Spleen (tissue), 11 donors: ENCODE results near the gene GUCA2B. TPM values are rescaled to one million over a fixed set of nuclear protein-coding genes. Genes with fewer than 3 reads are reported as not detected.

Experiments used
- DNase-seq: peaks from one replicate; pipeline ENCODE4 v3.0.0-alpha.2; 2020
- H3K27ac ChIP-seq, 8 donors: fragments of 200-600 bp; sonication (generic) in 7 of 8; 1 replicate in 4 of 8; 2 replicates in 4 of 8; pipeline versions ENCODE4 v1.5.0 to v1.8.0; 2016 to 2021; ENCODE audit warnings: inconsistent platforms in 4 of 8, mild to moderate bottlenecking in 4 of 8, moderate library complexity in 1 of 8
- H3K27me3 ChIP-seq, 7 donors: fragments of 200-600 bp; sonication (generic) in 6 of 7; replicated peaks in 1 of 7; 1 replicate in 4 of 7; 2 replicates in 3 of 7; pipeline versions ENCODE4 v1.5.0 to v1.8.0; 2016 to 2021; ENCODE audit warnings: inconsistent platforms in 3 of 7, mild to moderate bottlenecking in 1 of 7
- H3K36me3 ChIP-seq, 6 donors: fragments of 200-600 bp; sonication (generic) in 5 of 6; 1 replicate in 4 of 6; 2 replicates in 2 of 6; pipeline versions ENCODE4 v1.5.0 to v1.8.0; 2016 to 2021; ENCODE audit warnings: inconsistent platforms in 2 of 6
- H3K4me1 ChIP-seq, 6 donors: fragments of 200-600 bp; sonication (generic) in 5 of 6; 1 replicate in 3 of 6; 2 replicates in 3 of 6; pipeline versions ENCODE4 v1.5.0 to v1.8.0; 2016 to 2021; ENCODE audit warnings: inconsistent platforms in 3 of 6
- H3K4me3 ChIP-seq, 8 donors: fragments of 200-600 bp; sonication (generic) in 7 of 8; 1 replicate in 4 of 8; 2 replicates in 4 of 8; pipeline versions ENCODE4 v1.5.0 to v1.8.0; 2016 to 2021; ENCODE audit warnings: inconsistent platforms in 4 of 8, mild to moderate bottlenecking in 4 of 8, moderate library complexity in 2 of 8
- H3K9me3 ChIP-seq, 8 donors: fragments of 200-600 bp; sonication (generic) in 7 of 8; 1 replicate in 4 of 8; 2 replicates in 4 of 8; pipeline versions ENCODE4 v1.5.0 to v1.8.0; 2016 to 2021; ENCODE audit warnings: inconsistent platforms in 4 of 8
- CTCF ChIP-seq, 11 experiments: fragments of 200-600 bp in 7 of 11; fragments of 450-650 bp in 4 of 11; sonication (generic) in 4 of 11; IDR thresholded peaks in 8 of 11; conservative IDR thresholded peaks in 3 of 11; 1 replicate in 7 of 11; 2 replicates in 4 of 11; pipeline versions ENCODE4 v1.4.0 to v1.8.0; 2016 to 2021; ENCODE audit warnings: antibody characterized with exemption in 11 of 11, inconsistent platforms in 4 of 11, mild to moderate bottlenecking in 1 of 11
- POLR2A ChIP-seq, 3 donors: fragments of 450-650 bp; IDR thresholded peaks; one replicate each; pipeline ENCODE4 v1.5.1; 2017; ENCODE audit warnings: antibody characterized with exemption in 3 of 3, mild to moderate bottlenecking in 1 of 3
- POLR2AphosphoS5 ChIP-seq, 3 donors: sonication (generic); formaldehyde crosslinking; IDR thresholded peaks; one replicate each; pipeline ENCODE4 v1.5.1; 2017; ENCODE audit warnings: antibody characterized with exemption in 3 of 3
- WGBS, 5 donors: extraction: QIAGEN DNeasy Blood & Tissue Kit in 3 of 5; methylation state at CpG; one replicate each; pipeline versions ENCODE4 v1.1.5 to v1.1.7; 2013 to 2018; 5-methylcytosine and 5-hydroxymethylcytosine counted together
- intact Hi-C: fragments of 100-400 bp; cut with DNase I; formaldehyde crosslinking; loops from one replicate; pipeline ENCODE4 v1.15.0; 2023; ENCODE audit warnings: low total_unique reads
- polyA plus RNA-seq, 3 donors: library from polyadenylated mRNA; stranded (reverse); fragments of 200-250 nt; gene quantifications; one replicate each; pipeline ENCODE4 v1.2.1, GENCODE V29; 2013
- total RNA-seq, 7 donors: library from RNA; depleted of rRNA in 3 of 7; stranded (reverse); fragments of >200 nt in 3 of 7; fragmentation: NEBNext Ultra II Directional in 4 of 7; extraction: Animal tissue kit (Norgen Biotek cat#: 25700) in 4 of 7; gene quantifications; one replicate each; pipeline versions ENCODE4 v1.1.0 to v1.2.1, GENCODE V29; 2016 to 2021
- donor health status: healthy with polysubstance abuse.
- donor health status: DM: no; HTN: no; CAD: no; lungs with moderate emphysema.
- donor health status: DM: no; HTN: no; CAD: no.
- donor health status: Bipolar disorder and iron deficiency.
- donor health status: healthy.
- donor health status: DM: no; HTN: no; CAD: no.
- donor health status: DM: yes; HTN: yes; CAD: no.

Gene GUCA2B
- total and polyA plus RNA-seq, 10 donors, result not detected

GRCh38 chr1:42170779-42171621 lies 17.8 kb downstream of the GUCA2B start:
- Histone ChIP-seq H3K36me3 (peaks cover 0 to 2% (median 0%) of the 10 kb centered on the region in 6 donors), H3K4me1 (peaks cover 9 to 54% (median 40%) of the 10 kb centered on the region in 6 donors), H3K9me3 (no peaks in the 10 kb centered on the region), H3K27ac (peak overlapping the region in 7 of 8 donors; percentile 13 to 79 (median 69)), H3K27me3 (no peaks in the 10 kb centered on the region), H3K4me3 (no peak overlapping the region)
- TF ChIP-seq POLR2A (IDR thresholded peaks at IDR 0.05) (no peak), CTCF (IDR thresholded peaks at IDR 0.05 in 8 of 11, conservative IDR thresholded peaks at IDR 0.05 in 3 of 11) (peak in 1 of 11 experiments; percentile 16), POLR2AphosphoS5 (IDR thresholded peaks at IDR 0.05) (peak in 2 of 3 donors; percentile 12 to 25)
- DNase-seq, result no peak
- WGBS, 5 donors, result 65 to 80% (median 71%) methylated on average over 16 to 17 of the region's 17 CpGs
- intact Hi-C loops, result loop anchor here (10.0 kb wide), 2 partner anchors 164 to 596 kb away; partner anchors contain the start of gene FOXJ3

- Histone ChIP-seq H3K4me1 (peaks cover 9 to 54% (median 39%) of the 10 kb centered on the region in 6 donors), H3K36me3 (peaks cover 0 to 6% (median 0%) of the 10 kb centered on the region in 6 donors), H3K9me3 (no peaks in the 10 kb centered on the region), H3K4me3 (no peak overlapping the region), H3K27me3 (no peaks in the 10 kb centered on the region), H3K27ac (peak overlapping the region; percentile 13 to 79 (median 68))
- TF ChIP-seq POLR2AphosphoS5 (IDR thresholded peaks at IDR 0.05) (no peak), POLR2A (IDR thresholded peaks at IDR 0.05) (no peak), CTCF (IDR thresholded peaks at IDR 0.05 in 8 of 11, conservative IDR thresholded peaks at IDR 0.05 in 3 of 11) (no peak)
- whole genome bisulfite sequencing, 5 donors, result 62 to 70% (median 68%) methylated on average over 6 of the region's 6 CpGs
- no peak for DNase-seq
- intact Hi-C loops, result loop anchor here (10.0 kb wide), 2 partner anchors 163 to 597 kb away; partner anchors contain the start of gene FOXJ3
These were observed 18.6 kb downstream of the GUCA2B start for GRCh38 chr1:42171679-42172266.

- Histone ChIP-seq H3K36me3 (peaks cover 0 to 13% (median 0%) of the 10 kb centered on the region in 6 donors), H3K27ac (peak overlapping the region; percentile 45 to 79 (median 68)), H3K4me1 (peaks cover 9 to 54% (median 39%) of the 10 kb centered on the region in 6 donors), H3K27me3 (no peaks in the 10 kb centered on the region), H3K4me3 (no peak overlapping the region), H3K9me3 (no peaks in the 10 kb centered on the region)
- 43 to 68% (median 54%) methylated on average over 13 to 15 of the region's 15 CpGs for WGBS, 5 donors
- peak; percentile 88 for DNase-seq
- no peak for TF ChIP-seq CTCF (IDR thresholded peaks at IDR 0.05 in 8 of 11, conservative IDR thresholded peaks at IDR 0.05 in 3 of 11)
- TF ChIP-seq POLR2A (IDR thresholded peaks at IDR 0.05), result no peak
- TF ChIP-seq POLR2AphosphoS5 (IDR thresholded peaks at IDR 0.05), result peak; percentile 81 to 86 (median 84)
- intact Hi-C loops, result loop anchor here (10.0 kb wide), 2 partner anchors 162 to 598 kb away; partner anchors contain the start of gene FOXJ3
These were observed 19.3 kb downstream of the GUCA2B start for GRCh38 chr1:42172381-42173133.
